ENCODE results near the gene B4GALNT3. TPM values are rescaled to one million over a fixed set of nuclear protein-coding genes. Genes with fewer than 3 reads are reported as not detected.

The B4GALNT3 gene
- total and polyA plus RNA-seq, 10 of the 15 experiments (the other 5 are each of a cell fraction or from before 2014, with no cell fraction given), result 0.05 to 4.2 (median 2.7) TPM; not detected in 1

- TF ChIP-seq ZNF592 (IDR thresholded peaks at IDR 0.05) (no peak), MYB (IDR thresholded peaks at IDR 0.05; ENCODE audit: borderline replicate concordance, low read depth, low read length) (no peak), MTA3 (IDR thresholded peaks at IDR 0.05; ENCODE audit: borderline replicate concordance, low read length) (no peak), ATF3 (IDR thresholded peaks at IDR 0.05; ENCODE audit: borderline replicate concordance, extremely low read depth, low read depth, low read length) (no peak), SMC3 (IDR thresholded peaks at IDR 0.05; ENCODE audit: borderline replicate concordance, low read length) (no peak), GATAD2B (conservative IDR thresholded peaks at IDR 0.05; ENCODE audit: low read depth) (no peak)
Measured at GRCh38 chr12:533718-534117, 74.0 kb downstream of the B4GALNT3 start (continued).

- WGBS (ENCODE audit: insufficient coverage, insufficient replicate concordance, low lambda C conversion rate, missing lambda C conversion rate), result 76% methylated on average over 14 of the region's 14 CpGs
- CTCF ChIA-PET, result no interaction called here
- TF ChIP-seq BCL3 (IDR thresholded peaks at IDR 0.05; ENCODE audit: borderline replicate concordance, insufficient read depth, low read depth, low read length, poor library complexity, severe bottlenecking), result no peak
- TF ChIP-seq SPI1 (IDR thresholded peaks at IDR 0.05; ENCODE audit: borderline replicate concordance, insufficient read depth, low read depth, low read length), result no peak
- TF ChIP-seq YBX1 (IDR thresholded peaks at IDR 0.05), result no peak
- TF ChIP-seq IRF5 (IDR thresholded peaks at IDR 0.05; ENCODE audit: borderline replicate concordance), result no peak
- TF ChIP-seq STAT3 (IDR thresholded peaks at IDR 0.05; ENCODE audit: low read depth, low read length), result no peak
- TF ChIP-seq MEF2B (IDR thresholded peaks at IDR 0.05; ENCODE audit: partially characterized antibody, poor library complexity, severe bottlenecking), result no peak
- TF ChIP-seq ZBED1 (IDR thresholded peaks at IDR 0.05; ENCODE audit: borderline replicate concordance), result no peak
- TF ChIP-seq MEF2A (IDR thresholded peaks at IDR 0.05; ENCODE audit: insufficient read depth, low read depth, low read length), result no peak
- TF ChIP-seq RELA (IDR thresholded peaks at IDR 0.05; ENCODE audit: borderline replicate concordance, partially characterized antibody), result no peak
- no peak for TF ChIP-seq SREBF1 (IDR thresholded peaks at IDR 0.05; ENCODE audit: low read length)
- TF ChIP-seq WRNIP1 (IDR thresholded peaks at IDR 0.05; ENCODE audit: borderline replicate concordance, low read depth, low read length), result no peak
Measured at GRCh38 chr12:534216-534615, 74.5 kb downstream of the B4GALNT3 start.

More at GRCh38 chr12:534216-534615, 74.5 kb downstream of the B4GALNT3 start:
- intact Hi-C loops (cut with micrococcal nuclease; ENCODE audit: unreplicated experiment) (loop anchor here (5.0 kb wide), 1 partner anchor 77 kb away; the partner anchor contains the start of gene B4GALNT3), in situ Hi-C loops (cut with MboI) (no loop called here)
- Histone ChIP-seq H3K79me2 (ENCODE audit: control insufficient read depth, insufficient read depth, low read length) (no peaks in the 10 kb centered on the region), H3K4me1 (ENCODE audit: control insufficient read depth, insufficient read depth, low read length) (no peaks in the 10 kb centered on the region), H3K27me3 (replicated peaks in 1 of 2; ENCODE audit: control insufficient read depth in 2 of 2, insufficient read depth in 2 of 2, low read length in 1 of 2) (peaks cover 0 to 2% of the 10 kb centered on the region in 2 experiments; a peak in 2 of 4 replicates), H3K9ac (ENCODE audit: control insufficient read depth, insufficient read depth, low read length) (no peak overlapping the region), H2AFZ (ENCODE audit: control insufficient read depth, low read depth, low read length) (no peak overlapping the region), H3K4me2 (ENCODE audit: control insufficient read depth, insufficient read depth) (no peak overlapping the region), H3K36me3 (ENCODE audit: control insufficient read depth in 2 of 2, insufficient read depth in 2 of 2, low read length in 1 of 2) (no peaks in the 10 kb centered on the region), H3K9me3 (replicated peaks; ENCODE audit: control insufficient read depth, insufficient read depth, low read length) (peaks cover 3% of the 10 kb centered on the region; the same call in 2 of the 3 replicates), H3K27ac (ENCODE audit: control insufficient read depth, insufficient read depth) (no peak overlapping the region), H3K4me3 (no peak overlapping the region), H4K20me1 (ENCODE audit: control insufficient read depth, insufficient read depth) (no peaks in the 10 kb centered on the region)
- no TSS peak for BruUV-seq (replicated peaks)
- ATAC-seq, result no peak
- POLR2A ChIA-PET, result no interaction called here
- no peak for FAIRE-seq
- SMC1A ChIA-PET (ENCODE audit: uncharacterized antibody, unreplicated experiment), result no interaction called here
- no peak for DNase-seq (ENCODE audit: low read depth, low spot score)
- RAD21 ChIA-PET (ENCODE audit: unreplicated experiment), result no interaction called here

All from GM12878 (cell line).